ENCODE measurements around the gene NMT2.
A peak's percentile ranks its signal among the peaks of the same experiment; 100 is the strongest.

Gene NMT2

GRCh38 chr10:15092855-15093408 is 75.6 kb downstream of the NMT2 start:
- no peak for DNase-seq (ENCODE audit: low read depth in 2 of 2)

GRCh38 chr10:15091418-15091817 is 77.1 kb downstream of the NMT2 start:
- no peak for DNase-seq (ENCODE audit: low read depth in 2 of 2)

DNA sequence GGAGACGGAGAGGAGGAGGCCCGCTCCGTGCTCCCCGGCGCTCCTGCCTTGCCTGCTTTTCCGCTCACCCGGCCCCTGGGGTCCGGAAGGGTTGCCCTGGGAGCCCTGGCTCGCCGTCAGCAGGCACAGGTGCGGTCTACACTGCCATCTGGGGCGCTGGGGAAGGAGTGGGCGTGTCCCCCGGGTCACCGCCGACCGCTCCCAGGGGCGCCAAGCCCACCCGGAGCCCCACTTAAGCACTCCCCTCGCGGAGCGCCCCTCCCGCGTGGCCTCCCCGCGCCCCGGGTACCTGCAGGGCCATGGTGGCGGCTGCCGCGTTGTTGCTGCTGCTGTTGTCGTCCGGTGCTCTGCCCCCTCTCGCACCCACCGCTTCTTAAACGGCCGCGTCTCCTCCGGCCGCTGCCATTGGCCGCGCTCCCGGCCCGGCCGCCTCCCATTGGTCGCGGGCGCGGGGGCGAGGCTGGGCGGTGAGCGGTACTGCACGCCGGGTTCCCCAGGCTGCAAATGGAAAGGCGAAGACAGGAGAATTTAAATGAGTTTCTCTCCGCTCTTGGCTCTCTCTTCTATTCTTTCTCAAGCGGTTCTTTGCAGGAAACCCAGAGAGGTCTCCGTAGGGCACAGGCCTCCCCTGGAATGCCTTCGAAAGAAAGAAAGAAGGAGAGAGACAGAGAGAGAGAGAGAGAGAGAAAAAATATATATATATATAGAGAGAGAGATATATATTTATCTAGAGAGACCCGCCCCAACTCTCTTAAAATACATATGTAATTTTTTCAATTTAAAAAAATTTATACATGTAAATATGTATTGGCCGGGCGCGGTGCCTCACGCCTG is 79.8 kb downstream of the NMT2 start, which contains the start of gene ACBD7:
Gene ACBD7, minus strand, starts transcription at position 349 of the 834 bp plus-strand sequence. Its CDS starts 48 bp downstream, at position 301.
- DNase-seq (ENCODE audit: low read depth in 2 of 2): peak; percentile 62 to 77

DNA sequence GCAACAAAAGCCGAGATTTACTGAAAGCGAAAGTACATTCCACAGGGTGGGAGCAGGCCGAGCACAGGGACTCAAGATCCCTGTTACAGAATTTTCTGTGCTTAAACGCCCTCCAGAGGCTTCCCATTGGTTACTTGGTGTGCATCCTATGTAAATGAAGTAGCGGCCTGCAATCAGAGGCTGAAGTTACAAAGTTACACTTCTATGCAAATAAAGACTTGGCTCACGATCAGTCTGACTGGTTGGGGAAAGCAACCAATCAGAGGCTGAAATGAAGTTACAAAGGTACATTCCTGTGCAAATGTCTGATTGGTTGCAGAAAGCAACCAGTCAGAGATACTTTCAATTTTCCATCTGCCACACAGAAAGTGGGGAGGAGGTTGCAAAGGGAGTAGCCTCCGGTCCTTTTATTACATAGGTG is 84.0 kb downstream of the NMT2 start:
- no peak for DNase-seq (ENCODE audit: low read depth in 2 of 2)

DNA sequence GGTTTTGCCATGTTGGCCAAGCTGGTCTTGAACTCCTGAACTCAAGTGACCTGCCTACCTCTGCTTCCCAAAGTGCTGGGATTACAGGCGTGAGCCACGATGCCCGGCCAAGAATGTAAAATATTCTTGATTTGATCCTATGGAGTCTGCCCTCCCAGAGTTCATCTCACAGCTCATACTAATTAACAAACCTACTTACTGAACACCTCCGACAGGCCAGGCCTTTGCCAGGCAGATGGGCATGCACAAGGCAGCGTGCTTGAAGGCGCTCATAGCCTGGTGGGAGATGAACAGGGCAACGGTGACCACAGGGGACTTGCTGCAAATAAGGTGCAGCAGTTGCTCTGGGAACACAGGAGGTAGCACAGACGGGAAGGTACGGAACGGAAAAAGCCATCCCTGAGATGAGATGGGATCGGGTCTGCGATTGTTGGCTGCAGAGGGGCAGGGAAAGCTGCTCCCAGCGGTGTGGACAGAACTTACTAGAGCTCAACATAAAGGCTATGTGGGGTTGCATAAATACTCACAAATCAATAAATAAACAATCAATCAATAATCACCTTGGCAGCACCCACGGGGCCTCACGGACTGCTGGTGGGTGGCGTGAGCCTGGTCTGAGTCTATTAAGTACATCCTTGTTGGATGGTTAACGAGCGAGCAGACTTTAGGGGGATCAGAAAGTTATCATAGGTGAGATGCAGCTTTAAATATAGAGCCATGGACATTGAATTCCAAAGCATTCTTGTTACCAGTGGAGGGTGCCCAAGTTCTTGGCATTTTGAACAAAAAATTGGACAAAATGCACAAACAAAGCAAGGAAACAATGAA is 84.6 kb downstream of the NMT2 start:
- no peak for DNase-seq (ENCODE audit: low read depth in 2 of 2)

- no peak for DNase-seq (ENCODE audit: low read depth in 2 of 2)
Observed at GRCh38 chr10:15075421-15075820, 93.1 kb downstream of the NMT2 start.

DNA sequence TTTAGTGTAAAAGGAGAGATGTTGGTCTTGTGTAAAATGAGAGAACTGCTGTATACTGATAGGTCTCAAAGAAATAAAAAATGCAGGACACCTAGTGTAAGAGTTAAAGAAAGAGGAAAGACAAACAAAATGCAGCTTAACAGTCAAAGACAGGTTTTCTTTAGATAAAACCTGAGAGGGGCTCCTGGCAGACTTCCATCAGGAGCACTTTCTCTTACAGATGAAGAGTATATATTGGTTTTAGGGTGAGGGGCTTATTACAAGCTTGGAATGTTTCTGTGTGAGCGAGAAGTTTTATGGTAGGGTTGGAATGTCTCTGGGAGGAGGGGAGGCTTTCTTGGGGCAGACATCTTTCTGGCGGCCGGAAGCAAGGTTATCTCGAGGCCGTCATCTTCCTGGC is 96.1 kb downstream of the NMT2 start:
- DNase-seq (ENCODE audit: low read depth in 2 of 2): no peak

- no peak for DNase-seq (ENCODE audit: low read depth in 2 of 2)
Observed at GRCh38 chr10:15069230-15069629, 99.3 kb downstream of the NMT2 start.

DNA sequence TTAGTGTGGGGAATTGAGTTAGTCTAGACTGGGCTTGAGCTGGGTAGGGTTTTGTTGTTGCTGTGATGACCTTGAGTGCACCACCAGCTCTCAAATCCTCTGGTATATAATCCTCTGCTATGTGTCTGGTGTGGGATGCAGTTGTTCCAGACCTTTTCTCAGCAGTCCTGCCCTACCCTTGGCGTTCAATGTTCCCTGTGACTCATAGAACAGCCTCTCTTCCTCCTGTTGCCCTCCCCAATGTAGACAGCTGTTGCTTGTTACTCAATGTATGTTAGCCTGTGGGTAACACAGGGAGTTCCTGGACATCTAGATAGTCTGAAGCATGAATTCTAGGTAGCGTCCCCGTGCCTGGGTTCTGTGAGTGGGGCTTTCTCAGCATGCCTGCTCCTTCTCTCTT is 99.7 kb downstream of the NMT2 start:
- DNase-seq (ENCODE audit: low read depth in 2 of 2): no peak

DNA sequence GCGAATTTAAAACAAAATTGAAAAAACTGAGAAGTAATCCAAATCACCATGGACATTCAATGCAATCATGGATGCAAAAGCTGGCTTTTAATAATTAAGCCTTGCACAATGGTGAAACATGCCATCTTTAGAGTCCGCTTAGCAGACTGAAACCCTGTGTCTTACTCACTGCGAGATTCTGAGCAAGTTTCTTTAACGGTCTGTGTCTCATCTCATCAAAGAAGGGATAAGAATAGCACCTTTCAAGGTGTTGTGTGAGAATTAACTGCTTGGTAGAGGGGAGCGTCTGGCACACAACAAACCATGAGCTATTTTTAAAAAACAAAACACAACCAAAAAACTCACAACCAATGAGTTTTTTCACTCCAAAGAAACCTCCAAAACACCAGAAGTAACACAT is 101.3 kb downstream of the NMT2 start:
- no peak for DNase-seq (ENCODE audit: low read depth in 2 of 2)

DNA sequence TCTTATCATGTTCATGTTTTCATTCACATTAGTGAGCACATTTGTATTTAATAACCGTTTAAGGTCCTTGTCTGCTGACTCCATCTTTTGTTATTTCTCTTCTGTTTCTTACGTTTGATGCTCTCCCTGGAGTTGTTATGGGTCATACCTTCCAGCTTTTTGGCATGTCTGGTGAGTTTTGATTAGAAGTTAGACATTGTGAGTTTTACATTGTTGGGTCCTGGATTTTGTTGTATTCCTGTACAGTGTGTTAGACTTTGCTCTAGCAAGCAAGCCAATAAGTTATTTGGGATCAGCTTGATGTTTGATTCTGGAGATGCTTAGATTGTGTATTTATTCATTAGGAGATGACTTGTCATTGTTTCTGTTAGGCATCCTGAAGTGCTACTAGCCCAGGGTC is 107.9 kb downstream of the NMT2 start:
- DNase-seq (ENCODE audit: low read depth in 2 of 2): no peak

DNA sequence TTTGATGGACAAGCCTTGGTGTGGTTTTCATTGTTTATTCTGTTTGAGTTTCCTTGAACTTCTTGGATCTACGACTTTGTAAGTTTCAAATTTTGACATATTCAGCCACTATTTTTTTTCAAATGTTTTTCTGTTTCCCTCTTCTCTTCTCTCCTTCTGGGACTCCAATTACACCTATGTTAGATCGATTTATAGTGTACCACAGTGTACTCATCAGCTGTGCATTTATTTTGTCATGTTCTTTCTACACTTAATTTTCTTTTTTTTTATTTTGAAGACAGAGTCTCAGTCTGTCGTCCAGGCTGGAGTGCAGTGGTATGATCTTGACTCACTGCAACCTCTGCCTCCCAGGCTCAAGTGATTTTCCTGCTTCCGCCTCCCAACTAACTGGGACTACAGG is 108.6 kb downstream of the NMT2 start:
- DNase-seq (ENCODE audit: low read depth in 2 of 2): no peak

DNA sequence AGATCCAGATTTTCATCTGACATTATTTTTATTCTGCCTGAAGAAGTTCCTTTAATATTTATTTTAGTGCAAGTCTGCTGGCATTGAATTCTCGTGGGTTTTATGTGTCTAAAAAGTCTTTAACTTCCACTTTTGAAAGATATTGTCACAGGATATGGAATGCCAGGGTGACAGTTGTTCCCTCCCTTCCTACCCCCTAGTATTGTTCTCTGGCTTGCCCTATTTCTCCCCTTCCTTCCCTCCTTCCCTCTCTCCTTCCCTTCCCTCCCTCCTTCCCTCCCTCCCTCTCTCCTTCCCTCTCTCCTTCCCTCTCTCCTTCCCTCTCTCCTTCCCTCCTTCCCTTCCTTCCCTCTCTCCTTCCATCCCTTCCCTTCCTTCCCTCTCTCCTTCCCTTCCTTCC is 109.8 kb downstream of the NMT2 start:
- DNase-seq (ENCODE audit: low read depth in 2 of 2): no peak

Data from stimulated activated CD4-positive, alpha-beta T cell treated with anti-CD3 and anti-CD28 coated beads, Interleukin-1b, Interleukin-23, amount 100 ng/mL, for 4 hours (primary cell).